Heart left ventricle (tissue), 16 donors: ENCODE data around the gene RCVRN. TPM values are rescaled to one million over a fixed set of nuclear protein-coding genes. Genes with fewer than 3 reads are reported as not detected.

Experiments
- ATAC-seq, 4 donors: fragments of 200-7000 bp; cut with Tn5 transposase; one replicate each; pipeline ENCODE4 v1.9.1; 2020 to 2022; ENCODE audit warnings: moderate library complexity in 4 of 4, mild to moderate bottlenecking in 3 of 4, moderate number of reproducible peaks in 1 of 4
- DNase-seq, 5 donors: peaks; one replicate each; pipeline ENCODE4 v3.0.0-alpha.2; 2020
- H3K27ac ChIP-seq, 12 donors: fragments of 200-600 bp; sonication (generic) in 4 of 12; one replicate each; pipeline versions ENCODE4 v1.5.0 to v1.8.0; 2016 to 2022; ENCODE audit warnings: mild to moderate bottlenecking in 2 of 12
- H3K27me3 ChIP-seq, 9 donors: fragments of 200-600 bp; sonication (generic) in 2 of 9; one replicate each; pipeline versions ENCODE4 v1.5.1 to v1.8.0; 2016 to 2022; ENCODE audit warnings: mild to moderate bottlenecking in 3 of 9
- H3K36me3 ChIP-seq, 9 donors: fragments of 200-600 bp; sonication (generic) in 2 of 9; one replicate each; pipeline versions ENCODE4 v1.5.0 to v1.8.0; 2018 to 2022; ENCODE audit warnings: mild to moderate bottlenecking in 2 of 9
- H3K4me1 ChIP-seq, 12 donors: fragments of 200-600 bp; sonication (generic) in 4 of 12; one replicate each; pipeline versions ENCODE4 v1.5.0 to v1.8.0; 2016 to 2022; ENCODE audit warnings: mild to moderate bottlenecking in 3 of 12
- H3K4me3 ChIP-seq, 12 donors: fragments of 200-600 bp; sonication (generic) in 4 of 12; one replicate each; pipeline versions ENCODE4 v1.5.0 to v1.8.0; 2017 to 2022; ENCODE audit warnings: mild to moderate bottlenecking in 9 of 12, moderate library complexity in 4 of 12
- H3K9me3 ChIP-seq, 12 donors: fragments of 200-600 bp; sonication (generic) in 4 of 12; one replicate each; pipeline versions ENCODE4 v1.5.0 to v1.8.0; 2016 to 2022; ENCODE audit warnings: mild to moderate bottlenecking in 1 of 12
- POLR2A ChIP-seq, 2 donors: fragments of 450-650 bp; IDR thresholded peaks; one replicate each; pipeline ENCODE4 v1.6.1; 2017; ENCODE audit warnings: antibody characterized with exemption in 2 of 2, mild to moderate bottlenecking in 2 of 2, moderate library complexity in 2 of 2
- WGBS, 4 donors: extraction: QIAGEN DNeasy Blood & Tissue Kit in 2 of 4; methylation state at CpG; one replicate each; pipeline versions ENCODE4 v1.1.5 to v1.1.7; 2013 to 2018; 5-methylcytosine and 5-hydroxymethylcytosine counted together
- intact Hi-C, 10 donors: fragments of 100-400 bp; cut with DNase I; formaldehyde crosslinking; loops; one replicate each; pipeline versions ENCODE4 v1.11.1 to v1.14.2; 2022
- polyA plus RNA-seq, 2 donors: library from polyadenylated mRNA; stranded (reverse); fragments of 200-250 nt; gene quantifications; one replicate each; pipeline ENCODE4 v1.2.3, GENCODE V29; 2013
- total RNA-seq, 9 donors: library from RNA; depleted of rRNA in 2 of 9; stranded (reverse); fragments of >200 nt in 2 of 9; fragmentation: NEBNext Ultra II Directional in 3 of 9; extraction: Animal tissue kit (Norgen Biotek cat#: 25700) in 3 of 9; gene quantifications; one replicate each; pipeline versions ENCODE4 v1.1.0 to v1.2.4, GENCODE V29; 2016 to 2023
- TF ChIP-seq, protein P1 (sequence below), 12 donors: fragments of 200-600 bp; sonication (generic) in 4 of 12; IDR thresholded peaks; one replicate each; pipeline versions ENCODE4 v1.5.0 to v1.8.0; 2018 to 2022; ENCODE audit warnings: antibody characterized with exemption in 12 of 12, mild to moderate bottlenecking in 5 of 12
- donor health status: ischemic (EF 13 %, LVEDD 7.1; RV severe dilation, severe dysfunction).
- donor health status: healthy with polysubstance abuse.
- donor health status: DM: no; HTN: yes; CAD: no.
- donor health status: DM: no; HTN: no; CAD: no.
- donor health status: ischemic (EF 25% LVEDD 6.9; RV normal size, moderate dysfunction).
- donor health status: ischemic (EF 25% LVEDD 5.7; RV mildly dilated, moderate dysfunction).
- donor health status: healthy.
- donor health status: DM: yes; HTN: yes; CAD: no.
- donor health status: ischemic (EF 35%, LVEDD 5.7; RV mildly dilated, moderate dysfunction).
- donor health status: nonischemic (EF 11% LVEDD 7.7; RV severe dilation, severe dysfunction).
- donor health status: DM: yes; HTN: yes; CAD: no.
- donor health status: PGD.
- donor health status: ischemic (EF 29% LVEDD 5.4; RV normal size, mild dysfunction).
- donor health status: nonischemic (EF 23%, LVEDD 6.1; RV moderate dilation, normal function).

The RCVRN gene
- total and polyA plus RNA-seq, 11 donors: 0.09 to 1.2 (median 0.19) TPM; not detected in 2

DNA sequence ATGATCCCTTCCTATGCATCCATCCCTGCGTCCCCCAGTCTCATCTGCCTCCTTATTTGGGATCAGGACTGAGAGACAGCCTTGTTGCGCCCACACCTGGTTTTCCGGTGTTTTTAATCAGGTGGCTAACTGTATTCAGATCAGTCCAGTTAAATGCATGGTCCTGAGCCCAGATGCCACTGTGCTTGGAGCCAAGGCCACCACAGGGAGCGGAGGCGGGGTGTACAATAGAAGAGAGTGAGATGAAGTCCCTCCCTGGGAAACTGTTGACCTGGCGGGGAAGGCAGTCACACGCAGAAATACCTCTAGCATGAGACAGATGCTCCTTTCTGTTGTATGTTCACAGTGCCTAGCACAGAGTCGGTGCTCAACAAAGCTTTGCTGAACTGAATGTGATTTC lies 6.3 kb downstream of the RCVRN start:
- WGBS, 4 donors: 93 to 96% (median 95%) methylated on average over 8 of the region's 8 CpGs
- Histone ChIP-seq H3K4me3 (no peak overlapping the region), H3K36me3 (no peaks in the 10 kb centered on the region), H3K27ac (no peak overlapping the region), H3K27me3 (peaks cover 0 to 7% (median 0%) of the 10 kb centered on the region in 9 donors), H3K9me3 (peaks cover 0 to 10% (median 0%) of the 10 kb centered on the region in 12 donors), H3K4me1 (no peaks in the 10 kb centered on the region)
- TF ChIP-seq POLR2A (IDR thresholded peaks at IDR 0.05): no peak
- TF ChIP-seq, protein P1, sequence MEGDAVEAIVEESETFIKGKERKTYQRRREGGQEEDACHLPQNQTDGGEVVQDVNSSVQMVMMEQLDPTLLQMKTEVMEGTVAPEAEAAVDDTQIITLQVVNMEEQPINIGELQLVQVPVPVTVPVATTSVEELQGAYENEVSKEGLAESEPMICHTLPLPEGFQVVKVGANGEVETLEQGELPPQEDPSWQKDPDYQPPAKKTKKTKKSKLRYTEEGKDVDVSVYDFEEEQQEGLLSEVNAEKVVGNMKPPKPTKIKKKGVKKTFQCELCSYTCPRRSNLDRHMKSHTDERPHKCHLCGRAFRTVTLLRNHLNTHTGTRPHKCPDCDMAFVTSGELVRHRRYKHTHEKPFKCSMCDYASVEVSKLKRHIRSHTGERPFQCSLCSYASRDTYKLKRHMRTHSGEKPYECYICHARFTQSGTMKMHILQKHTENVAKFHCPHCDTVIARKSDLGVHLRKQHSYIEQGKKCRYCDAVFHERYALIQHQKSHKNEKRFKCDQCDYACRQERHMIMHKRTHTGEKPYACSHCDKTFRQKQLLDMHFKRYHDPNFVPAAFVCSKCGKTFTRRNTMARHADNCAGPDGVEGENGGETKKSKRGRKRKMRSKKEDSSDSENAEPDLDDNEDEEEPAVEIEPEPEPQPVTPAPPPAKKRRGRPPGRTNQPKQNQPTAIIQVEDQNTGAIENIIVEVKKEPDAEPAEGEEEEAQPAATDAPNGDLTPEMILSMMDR (IDR thresholded peaks at IDR 0.05): no peak
- intact Hi-C loops: loop anchor here in 3 of 10 donors (10.0 kb wide), 2 partner anchors 164 to 174 kb away; no protein-coding TSS in a partner anchor
- no peak for ATAC-seq
- DNase-seq: no peak

DNA sequence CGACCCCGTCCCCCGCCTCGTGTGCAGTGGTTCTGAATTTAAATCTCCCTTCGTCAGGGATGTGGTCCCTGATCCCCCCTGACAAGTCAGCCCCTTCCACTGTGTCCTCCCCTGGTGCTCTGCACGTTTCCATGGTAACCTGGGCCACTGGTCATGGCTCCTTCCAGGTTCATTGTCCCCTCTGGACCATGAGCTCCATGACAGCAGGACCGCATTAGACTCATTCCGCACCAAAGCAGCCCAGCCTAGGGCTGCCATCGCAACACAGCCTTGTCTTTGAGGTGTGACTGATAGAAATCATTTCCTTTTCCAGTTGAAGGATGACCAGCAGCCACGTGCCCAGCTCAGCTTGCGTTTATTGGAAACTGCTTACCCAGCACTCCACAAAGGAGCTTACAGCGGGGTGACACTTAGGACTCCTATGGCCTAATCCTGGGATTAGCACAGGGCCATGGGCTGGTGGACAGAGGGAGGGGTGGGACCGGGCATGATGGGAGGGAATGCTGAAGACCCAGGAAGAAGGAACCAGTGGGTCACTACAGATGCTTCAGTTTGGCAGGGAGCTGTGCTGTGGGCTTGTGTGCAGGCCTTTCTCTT lies 7.6 kb downstream of the RCVRN start:
- ATAC-seq: no peak
- no peak for DNase-seq
- peaks cover 0 to 7% (median 0%) of the 10 kb centered on the region in 9 donors for H3K27me3 ChIP-seq
- H3K4me1 ChIP-seq: no peaks in the 10 kb centered on the region
- H3K9me3 ChIP-seq: peaks cover 0 to 10% (median 0%) of the 10 kb centered on the region in 12 donors
- TF ChIP-seq POLR2A (IDR thresholded peaks at IDR 0.05): no peak
- TF ChIP-seq, protein P1 (IDR thresholded peaks at IDR 0.05): no peak
- intact Hi-C loops: loop anchor here in 3 of 10 donors (10.0 kb wide), 2 partner anchors 163 to 173 kb away; no protein-coding TSS in a partner anchor
- no peak overlapping the region for H3K4me3 ChIP-seq
- H3K36me3 ChIP-seq: no peaks in the 10 kb centered on the region
- WGBS, 4 donors: 77 to 84% (median 81%) methylated on average over 13 of the region's 13 CpGs
- no peak overlapping the region for H3K27ac ChIP-seq

DNA sequence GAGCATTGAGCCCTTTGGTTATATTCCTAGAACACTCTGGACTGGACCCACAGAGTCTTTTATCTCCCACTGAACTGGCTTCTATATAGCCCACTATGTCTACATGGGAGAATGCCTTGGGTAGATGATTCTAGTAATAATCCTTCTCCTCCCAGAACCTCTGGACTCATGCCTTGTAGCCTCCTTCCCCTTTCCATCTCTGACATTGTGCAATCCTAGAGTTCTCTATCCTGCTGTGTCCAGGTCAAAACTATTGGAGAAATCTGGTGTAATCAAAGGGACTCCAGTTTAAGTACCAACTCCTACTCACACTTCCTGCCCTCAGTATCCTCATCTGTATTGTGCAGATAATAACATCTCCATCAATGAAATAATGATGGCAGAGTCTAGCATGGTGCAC lies 9.1 kb downstream of the RCVRN start:
- no peak for TF ChIP-seq POLR2A (IDR thresholded peaks at IDR 0.05)
- TF ChIP-seq, protein P1 (IDR thresholded peaks at IDR 0.05): no peak
- H3K4me3 ChIP-seq: no peak overlapping the region
- DNase-seq (no peak), ATAC-seq (no peak)
- H3K4me1 ChIP-seq: no peaks in the 10 kb centered on the region
- peaks cover 0 to 7% (median 0%) of the 10 kb centered on the region in 9 donors for H3K27me3 ChIP-seq
- H3K36me3 ChIP-seq: no peaks in the 10 kb centered on the region
- H3K9me3 ChIP-seq: peaks cover 0 to 10% (median 0%) of the 10 kb centered on the region in 12 donors
- intact Hi-C loops: loop anchor here in 3 of 10 donors (10.0 kb wide), 2 partner anchors 161 to 171 kb away; no protein-coding TSS in a partner anchor
- no peak overlapping the region for H3K27ac ChIP-seq

DNA sequence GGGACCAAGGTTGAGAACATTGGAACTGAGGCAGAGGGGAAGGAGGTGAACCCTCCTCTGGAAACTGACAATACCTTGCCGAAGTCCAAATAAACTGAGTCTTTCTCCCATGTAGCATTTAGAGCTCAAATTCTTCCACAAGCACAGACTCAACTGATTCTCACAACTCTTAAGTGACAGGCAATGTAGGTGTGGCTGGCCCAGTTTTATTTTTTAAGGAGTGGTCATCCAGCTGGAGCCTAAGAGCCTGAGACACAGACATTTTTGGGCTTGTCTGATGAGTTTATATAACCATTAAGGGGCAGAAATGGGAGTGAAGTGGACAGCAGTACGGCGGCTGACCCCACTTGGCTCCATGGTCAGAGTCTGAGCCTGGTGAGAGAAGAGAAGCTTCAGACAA lies 10.8 kb downstream of the RCVRN start:
- 85 to 94% (median 93%) methylated on average over 3 of the region's 3 CpGs for WGBS, 4 donors
- H3K27ac ChIP-seq: no peak overlapping the region
- peaks cover 0 to 10% (median 0%) of the 10 kb centered on the region in 12 donors for H3K9me3 ChIP-seq
- no peak for TF ChIP-seq POLR2A (IDR thresholded peaks at IDR 0.05)
- TF ChIP-seq, protein P1 (IDR thresholded peaks at IDR 0.05): no peak
- peaks cover 0 to 20% (median 0%) of the 10 kb centered on the region in 9 donors for H3K27me3 ChIP-seq
- DNase-seq (no peak), ATAC-seq (no peak)
- no peak overlapping the region for H3K4me3 ChIP-seq
- no peaks in the 10 kb centered on the region for H3K4me1 ChIP-seq
- no peaks in the 10 kb centered on the region for H3K36me3 ChIP-seq
- intact Hi-C loops: loop anchor here in 3 of 10 donors (5.0 to 10.0 kb wide), 3 partner anchors 92 to 169 kb away; no protein-coding TSS in a partner anchor
